SK-N-SH treated with all-trans-retinoic acid at 6 μM for 48 hours (cell line): ENCODE measurements around the gene TMEM114.

Source experiments
- ATAC-seq: fragments of 200-7000 bp; cut with Tn5 transposase; 3 replicates; pipeline ENCODE4 v1.9.1; 2020; ENCODE audit warnings: mild to moderate bottlenecking, moderate library complexity
- ARNTL ChIP-seq: fragments of 450-650 bp; formaldehyde crosslinking; IDR thresholded peaks from 2 replicates; pipeline ENCODE4 v1.5.0; 2020; ENCODE audit warnings: low read depth, mild to moderate bottlenecking, moderate library complexity, borderline replicate concordance
- BACH2 ChIP-seq: fragments of 250-450 bp; sonication (Bioruptor Pico); IDR thresholded peaks from 2 replicates; pipeline ENCODE4 v1.9.0; 2021; ENCODE audit warnings: mild to moderate bottlenecking, borderline replicate concordance
- CSRNP3 ChIP-seq: fragments of 250-450 bp; sonication (Bioruptor Pico); IDR thresholded peaks from 2 replicates; pipeline ENCODE4 v1.5.1; 2021; ENCODE audit warnings: mild to moderate bottlenecking, moderate library complexity
- ESRRG ChIP-seq: fragments of 250-450 bp; sonication (Bioruptor Pico); IDR thresholded peaks from 2 replicates; pipeline ENCODE4 v1.6.1; 2021; ENCODE audit warnings: mild to moderate bottlenecking
- GLIS3 ChIP-seq: fragments of 250-450 bp; sonication (Bioruptor Pico); IDR thresholded peaks from 2 replicates; pipeline ENCODE4 v1.5.0; 2020; ENCODE audit warnings: mild to moderate bottlenecking, moderate library complexity
- ISL1 ChIP-seq: fragments of 250-450 bp; sonication (Bioruptor Pico); IDR thresholded peaks from 2 replicates; pipeline ENCODE4 v2.1.2; 2022; ENCODE audit warnings: mild to moderate bottlenecking, moderate library complexity
- OSR1 ChIP-seq: fragments of 250-450 bp; sonication (Bioruptor Pico); IDR thresholded peaks from 2 replicates; pipeline ENCODE4 v1.8.0; 2022; ENCODE audit warnings: moderate library complexity, mild to moderate bottlenecking, inconsistent platforms
- PPARA ChIP-seq: fragments of 250-450 bp; sonication (Bioruptor Pico); IDR thresholded peaks from 2 replicates; pipeline ENCODE4 v1.5.0; 2020; ENCODE audit warnings: mild to moderate bottlenecking, borderline replicate concordance
- RARB ChIP-seq: fragments of 250-450 bp; sonication (Bioruptor Pico); IDR thresholded peaks from 2 replicates; pipeline ENCODE4 v1.8.0; 2021; ENCODE audit warnings: mild to moderate bottlenecking, moderate library complexity
- SNAI2 ChIP-seq: fragments of 250-450 bp; sonication (Bioruptor Pico); IDR thresholded peaks from 2 replicates; pipeline ENCODE4 v1.5.0; 2020; ENCODE audit warnings: mild to moderate bottlenecking, moderate library complexity
- TCF4 ChIP-seq: fragments of 250-450 bp; sonication (Bioruptor Pico); IDR thresholded peaks from 2 replicates; pipeline ENCODE4 v1.8.0; 2021; ENCODE audit warnings: mild to moderate bottlenecking, moderate library complexity, borderline replicate concordance
- TOX ChIP-seq: fragments of 250-450 bp; sonication (Bioruptor Pico); IDR thresholded peaks from 2 replicates; pipeline ENCODE4 v1.8.0; 2021; ENCODE audit warnings: mild to moderate bottlenecking, moderate library complexity, borderline replicate concordance
- TSHZ2 ChIP-seq: fragments of 250-450 bp; sonication (Bioruptor Pico); IDR thresholded peaks from 2 replicates; pipeline ENCODE4 v1.5.0; 2020; ENCODE audit warnings: mild to moderate bottlenecking, moderate library complexity
- ZFP3 ChIP-seq: fragments of 250-450 bp; sonication (Bioruptor Pico); IDR thresholded peaks from 2 replicates; pipeline ENCODE4 v1.5.0; 2020; ENCODE audit warnings: mild to moderate bottlenecking, moderate library complexity
- ZFP30 ChIP-seq: fragments of 450-650 bp; formaldehyde crosslinking; IDR thresholded peaks from 2 replicates; pipeline ENCODE4 v1.5.0; 2022; ENCODE audit warnings: mild to moderate bottlenecking, moderate library complexity
- ZNF565 ChIP-seq: fragments of 450-650 bp; formaldehyde crosslinking; conservative IDR thresholded peaks from 2 replicates; pipeline ENCODE4 v1.5.0; 2020; ENCODE audit warnings: low read depth, mild to moderate bottlenecking, moderate library complexity
- ZNF8 ChIP-seq: fragments of 450-650 bp; formaldehyde crosslinking; IDR thresholded peaks from 2 replicates; pipeline ENCODE4 v1.5.0; 2020; ENCODE audit warnings: mild to moderate bottlenecking, moderate library complexity
- TF ChIP-seq, protein P1 (sequence below): fragments of 250-450 bp; sonication (Bioruptor Pico); IDR thresholded peaks from 2 replicates; pipeline ENCODE4 v1.8.0; 2021; ENCODE audit warnings: low read depth, mild to moderate bottlenecking, moderate library complexity, borderline replicate concordance
- TF ChIP-seq, protein P2 (sequence below): fragments of 250-450 bp; sonication (Bioruptor Pico); IDR thresholded peaks from 2 replicates; pipeline ENCODE4 v1.8.0; 2020; ENCODE audit warnings: mild to moderate bottlenecking, moderate library complexity, borderline replicate concordance
- TF ChIP-seq, protein P3 (sequence below): fragments of 250-450 bp; sonication (Bioruptor Pico); IDR thresholded peaks from 2 replicates; pipeline ENCODE4 v1.5.1; 2020; ENCODE audit warnings: low read depth, mild to moderate bottlenecking, moderate library complexity

TMEM114 gene

GRCh38 chr16:8569650-8570346 lies 20.5 kb downstream of the TMEM114 start (continued):
- TF ChIP-seq ZFP3 (no peak), PPARA (CRISPR knock-in tag) (no peak), ESRRG (no peak), TCF4 (CRISPR knock-in tag) (no peak), GLIS3 (CRISPR knock-in tag) (no peak), ZNF8 (CRISPR knock-in tag) (no peak), ZFP30 (CRISPR knock-in tag) (no peak)
- TF ChIP-seq, all 23 proteins: peak for 0

- no peak for ATAC-seq
- no peak for TF ChIP-seq TSHZ2
- no peak for TF ChIP-seq ZNF565 (CRISPR knock-in tag)
- no peak for TF ChIP-seq ZFP30 (CRISPR knock-in tag)
- no peak for TF ChIP-seq BACH2 (CRISPR knock-in tag)
- no peak for TF ChIP-seq CSRNP3 (CRISPR knock-in tag)
- TF ChIP-seq OSR1: no peak
- no peak for TF ChIP-seq SNAI2 (CRISPR knock-in tag)
- TF ChIP-seq TCF4 (CRISPR knock-in tag): no peak
- TF ChIP-seq ZFP3: no peak
- TF ChIP-seq, protein P1, sequence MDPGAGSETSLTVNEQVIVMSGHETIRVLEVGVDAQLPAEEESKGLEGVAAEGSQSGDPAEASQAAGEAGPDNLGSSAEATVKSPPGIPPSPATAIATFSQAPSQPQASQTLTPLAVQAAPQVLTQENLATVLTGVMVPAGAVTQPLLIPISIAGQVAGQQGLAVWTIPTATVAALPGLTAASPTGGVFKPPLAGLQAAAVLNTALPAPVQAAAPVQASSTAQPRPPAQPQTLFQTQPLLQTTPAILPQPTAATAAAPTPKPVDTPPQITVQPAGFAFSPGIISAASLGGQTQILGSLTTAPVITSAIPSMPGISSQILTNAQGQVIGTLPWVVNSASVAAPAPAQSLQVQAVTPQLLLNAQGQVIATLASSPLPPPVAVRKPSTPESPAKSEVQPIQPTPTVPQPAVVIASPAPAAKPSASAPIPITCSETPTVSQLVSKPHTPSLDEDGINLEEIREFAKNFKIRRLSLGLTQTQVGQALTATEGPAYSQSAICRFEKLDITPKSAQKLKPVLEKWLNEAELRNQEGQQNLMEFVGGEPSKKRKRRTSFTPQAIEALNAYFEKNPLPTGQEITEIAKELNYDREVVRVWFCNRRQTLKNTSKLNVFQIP (CRISPR knock-in tag): no peak
- no peak for TF ChIP-seq RARB
- no peak for TF ChIP-seq ARNTL (CRISPR knock-in tag)
- no peak for TF ChIP-seq PPARA (CRISPR knock-in tag)
- TF ChIP-seq, protein P2, sequence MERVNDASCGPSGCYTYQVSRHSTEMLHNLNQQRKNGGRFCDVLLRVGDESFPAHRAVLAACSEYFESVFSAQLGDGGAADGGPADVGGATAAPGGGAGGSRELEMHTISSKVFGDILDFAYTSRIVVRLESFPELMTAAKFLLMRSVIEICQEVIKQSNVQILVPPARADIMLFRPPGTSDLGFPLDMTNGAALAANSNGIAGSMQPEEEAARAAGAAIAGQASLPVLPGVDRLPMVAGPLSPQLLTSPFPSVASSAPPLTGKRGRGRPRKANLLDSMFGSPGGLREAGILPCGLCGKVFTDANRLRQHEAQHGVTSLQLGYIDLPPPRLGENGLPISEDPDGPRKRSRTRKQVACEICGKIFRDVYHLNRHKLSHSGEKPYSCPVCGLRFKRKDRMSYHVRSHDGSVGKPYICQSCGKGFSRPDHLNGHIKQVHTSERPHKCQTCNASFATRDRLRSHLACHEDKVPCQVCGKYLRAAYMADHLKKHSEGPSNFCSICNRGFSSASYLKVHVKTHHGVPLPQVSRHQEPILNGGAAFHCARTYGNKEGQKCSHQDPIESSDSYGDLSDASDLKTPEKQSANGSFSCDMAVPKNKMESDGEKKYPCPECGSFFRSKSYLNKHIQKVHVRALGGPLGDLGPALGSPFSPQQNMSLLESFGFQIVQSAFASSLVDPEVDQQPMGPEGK (CRISPR knock-in tag): no peak
- no peak for TF ChIP-seq ESRRG
- TF ChIP-seq GLIS3 (CRISPR knock-in tag): no peak
- TF ChIP-seq, protein P3, sequence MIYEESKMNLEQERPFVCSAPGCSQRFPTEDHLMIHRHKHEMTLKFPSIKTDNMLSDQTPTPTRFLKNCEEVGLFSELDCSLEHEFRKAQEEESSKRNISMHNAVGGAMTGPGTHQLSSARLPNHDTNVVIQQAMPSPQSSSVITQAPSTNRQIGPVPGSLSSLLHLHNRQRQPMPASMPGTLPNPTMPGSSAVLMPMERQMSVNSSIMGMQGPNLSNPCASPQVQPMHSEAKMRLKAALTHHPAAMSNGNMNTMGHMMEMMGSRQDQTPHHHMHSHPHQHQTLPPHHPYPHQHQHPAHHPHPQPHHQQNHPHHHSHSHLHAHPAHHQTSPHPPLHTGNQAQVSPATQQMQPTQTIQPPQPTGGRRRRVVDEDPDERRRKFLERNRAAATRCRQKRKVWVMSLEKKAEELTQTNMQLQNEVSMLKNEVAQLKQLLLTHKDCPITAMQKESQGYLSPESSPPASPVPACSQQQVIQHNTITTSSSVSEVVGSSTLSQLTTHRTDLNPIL (CRISPR knock-in tag): no peak
- TF ChIP-seq ISL1 (CRISPR knock-in tag): no peak
- TF ChIP-seq TOX (CRISPR knock-in tag): no peak
Observed at GRCh38 chr16:8568231-8568617, 22.1 kb downstream of the TMEM114 start.
